Heart right ventricle (tissue), 16 donors: Measurements from ENCODE around the gene THSD4. TPM values are rescaled to one million over a fixed set of nuclear protein-coding genes. Genes with fewer than 3 reads are reported as not detected.

Experiments
- ATAC-seq, 8 donors: fragments of 200-7000 bp; cut with Tn5 transposase; one replicate each; pipeline ENCODE4 v1.9.1; 2020; ENCODE audit warnings: mild to moderate bottlenecking in 8 of 8, moderate library complexity in 8 of 8, moderate number of reproducible peaks in 1 of 8
- DNase-seq, 2 donors: peaks; one replicate each; pipeline ENCODE4 v3.0.0-alpha.2; 2020
- H3K27ac ChIP-seq, 10 donors: fragments of 200-600 bp; sonication (generic) in 2 of 10; one replicate each; pipeline versions ENCODE4 v1.5.0 to v1.8.0; 2020 to 2022; ENCODE audit warnings: mild to moderate bottlenecking in 3 of 10
- H3K27me3 ChIP-seq, 7 donors: fragments of 200-600 bp; one replicate each; pipeline ENCODE4 v1.8.0; 2021 to 2022; ENCODE audit warnings: mild to moderate bottlenecking in 2 of 7
- H3K36me3 ChIP-seq, 9 donors: fragments of 200-600 bp; sonication (generic) in 1 of 9; one replicate each; pipeline versions ENCODE4 v1.5.0 to v1.8.0; 2020 to 2022; ENCODE audit warnings: mild to moderate bottlenecking in 2 of 9
- H3K4me1 ChIP-seq, 9 donors: fragments of 200-600 bp; sonication (generic) in 1 of 9; one replicate each; pipeline versions ENCODE4 v1.5.0 to v1.8.0; 2020 to 2022; ENCODE audit warnings: mild to moderate bottlenecking in 4 of 9
- H3K4me3 ChIP-seq, 10 donors: fragments of 200-600 bp; sonication (generic) in 2 of 10; one replicate each; pipeline versions ENCODE4 v1.5.0 to v1.8.0; 2020 to 2022; ENCODE audit warnings: mild to moderate bottlenecking in 7 of 10, moderate library complexity in 2 of 10
- H3K9me3 ChIP-seq, 11 donors: fragments of 200-600 bp in 10 of 11; sonication (generic) in 2 of 11; one replicate each; pipeline versions ENCODE4 v1.5.0 to v1.8.0; 2013 to 2022; ENCODE audit warnings: mild to moderate bottlenecking in 2 of 11, control low read depth in 1 of 11, moderate library complexity in 1 of 11
- CTCF ChIP-seq, 9 donors: fragments of 200-600 bp; sonication (generic) in 2 of 9; IDR thresholded peaks; one replicate each; pipeline versions ENCODE4 v1.5.0 to v1.8.0; 2021 to 2022; ENCODE audit warnings: antibody characterized with exemption in 9 of 9, mild to moderate bottlenecking in 5 of 9, moderate library complexity in 1 of 9
- WGBS, 2 donors: extraction: QIAGEN DNeasy Blood & Tissue Kit; methylation state at CpG; one replicate each; pipeline ENCODE4 v1.1.7; 2013; ENCODE audit warnings: inconsistent platforms in 1 of 2; 5-methylcytosine and 5-hydroxymethylcytosine counted together
- intact Hi-C, 10 donors: fragments of 100-400 bp; cut with DNase I; formaldehyde crosslinking; loops; one replicate each; pipeline versions ENCODE4 v1.11.1 to v1.14.2; 2022
- polyA plus RNA-seq, 2 donors: library from polyadenylated mRNA; stranded (reverse); fragments of 200-250 nt; gene quantifications; one replicate each; pipeline ENCODE4 v1.2.3, GENCODE V29; 2013
- total RNA-seq, 10 donors: library from RNA; stranded (reverse); fragmentation: NEBNext Ultra II Directional in 3 of 10; extraction: Animal tissue kit (Norgen Biotek cat#: 25700) in 3 of 10; gene quantifications; one replicate each; pipeline versions ENCODE4 v1.2.1 to v1.2.4, GENCODE V29; 2021 to 2023
- donor health status: Arrhythmogenic right ventricular cardiomyopathy.
- donor health status: ischemic (EF 13 %, LVEDD 7.1; RV severe dilation, severe dysfunction).
- donor health status: healthy with polysubstance abuse.
- donor health status: DM: no; HTN: yes; CAD: no.
- donor health status: DM: no; HTN: no; CAD: no.
- donor health status: ischemic (EF 25% LVEDD 6.9; RV normal size, moderate dysfunction).
- donor health status: ischemic (EF 25% LVEDD 5.7; RV mildly dilated, moderate dysfunction).
- donor health status: healthy.
- donor health status: DM: yes; HTN: yes; CAD: no.
- donor health status: Ischemic cardiomyopathy.
- donor health status: ischemic (EF 35%, LVEDD 5.7; RV mildly dilated, moderate dysfunction).
- donor health status: nonischemic (EF 11% LVEDD 7.7; RV severe dilation, severe dysfunction).
- donor health status: DM: yes; HTN: yes; CAD: no.
- donor health status: PGD.
- donor health status: ischemic (EF 29% LVEDD 5.4; RV normal size, mild dysfunction).
- donor health status: nonischemic (EF 23%, LVEDD 6.1; RV moderate dilation, normal function).

Gene THSD4
- total and polyA plus RNA-seq, 12 donors: 20.8 to 212 (median 139) TPM

- Histone ChIP-seq H3K27me3 (no peaks in the 10 kb centered on the region), H3K27ac (no peak overlapping the region), H3K4me1 (peaks cover 0 to 4% (median 0%) of the 10 kb centered on the region in 9 donors), H3K36me3 (peaks cover 0 to 65% (median 31%) of the 10 kb centered on the region in 9 donors), H3K4me3 (no peak overlapping the region), H3K9me3 (no peaks in the 10 kb centered on the region)
- 58 to 68% methylated on average over 2 of the region's 2 CpGs for WGBS, 2 donors
- DNase-seq: no peak
- intact Hi-C loops: no loop called here
- no peak for TF ChIP-seq CTCF (IDR thresholded peaks at IDR 0.05)
- no peak for ATAC-seq
Observed at GRCh38 chr15:71830981-71831380, 715.7 kb downstream of the THSD4 start.

Other genes with a start within 250 kb of the THSD4 start
- 1 to 10 TPM; 3.0 to 7.0 (median 5.0) TPM for gene THAP10, start 223.0 kb upstream of the THSD4 start, total RNA-seq
- gene THAP10, start 223.0 kb upstream of the THSD4 start, polyA plus RNA-seq: 1 to 10 TPM; 1.2 to 4.2 TPM
- 100 to 1,000 TPM in 4 of 10 donors, 10 to 100 TPM in 6; 28.4 to 149 (median 78.9) TPM for gene LRRC49, start 222.6 kb upstream of the THSD4 start, total RNA-seq
- 10 to 100 TPM in 1 of 2 donors, 1 to 10 TPM in 1; 9.7 to 59.1 TPM for gene LRRC49, start 222.6 kb upstream of the THSD4 start, polyA plus RNA-seq